Endometrial microvascular endothelial cells (primary cell): ENCODE measurements around the gene NT5C2. TPM values are rescaled to one million over a fixed set of nuclear protein-coding genes. Genes with fewer than 3 reads are reported as not detected.
"Not testable (repeated sequence)": the region's sequence is repeated elsewhere in the genome, so short reads cannot be mapped to it uniquely, and the experiment has no call there.

Experiments
- in situ Hi-C: cut with HindIII; loops from 2 replicates; pipeline ENCODE4 v1.10.0; 2017; ENCODE audit warnings: low sequenced_read_pairs, low pct_unique_long_range_greater_than_20kb; ENCODE audit errors: inconsistent ontology term
- total RNA-seq: library from RNA; depleted of rRNA; stranded (reverse); fragments of >200 nt; gene quantifications from one replicate; pipeline ENCODE4 v1.2.3, GENCODE V29; 2015; ENCODE audit errors: inconsistent ontology term

NT5C2 gene
- total RNA-seq, 1 donor from 2014 or later, result 46.4 TPM

DNA sequence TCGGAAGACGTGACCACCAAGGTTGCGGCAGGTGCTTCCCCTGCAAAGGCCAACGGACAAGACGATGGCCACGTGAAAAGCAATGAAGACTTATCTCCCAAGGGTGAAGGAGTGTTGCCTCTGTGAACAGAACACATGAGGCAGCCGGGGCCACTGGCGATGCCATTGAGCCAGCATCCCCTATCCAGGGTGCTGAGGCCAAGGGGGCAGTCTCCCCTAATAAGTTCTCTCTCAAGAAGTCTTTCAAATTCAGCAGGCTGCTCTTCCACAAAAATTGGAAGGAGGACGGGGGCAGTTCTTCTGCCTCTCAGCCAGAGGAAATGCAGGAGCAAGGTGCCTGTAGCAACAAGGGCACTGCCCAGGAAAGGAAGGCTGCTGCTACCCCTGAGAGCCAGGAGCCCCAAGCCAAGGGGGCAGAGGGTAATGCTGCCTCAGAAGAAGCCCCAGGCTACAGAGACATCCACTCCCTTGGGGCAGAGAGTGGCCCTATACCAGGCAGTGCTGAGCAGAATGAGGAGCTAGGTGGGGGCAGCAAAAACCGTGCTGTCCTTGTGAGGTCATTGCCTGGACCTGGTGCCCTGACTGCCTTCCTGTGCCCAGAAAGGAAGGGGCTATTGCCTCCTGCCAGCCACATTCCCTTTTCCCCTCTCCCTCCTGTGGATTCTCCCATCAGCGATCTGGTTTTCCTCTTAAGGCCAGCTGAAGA is 17.3 kb downstream of the NT5C2 start:
- in situ Hi-C loops, result no loop called here

GRCh38 chr10:103174324-103174723 is 18.7 kb downstream of the NT5C2 start:
- in situ Hi-C loops, result not testable (repeated sequence)

GRCh38 chr10:103171278-103171677 is 21.8 kb downstream of the NT5C2 start:
- in situ Hi-C loops, result no loop called here

DNA sequence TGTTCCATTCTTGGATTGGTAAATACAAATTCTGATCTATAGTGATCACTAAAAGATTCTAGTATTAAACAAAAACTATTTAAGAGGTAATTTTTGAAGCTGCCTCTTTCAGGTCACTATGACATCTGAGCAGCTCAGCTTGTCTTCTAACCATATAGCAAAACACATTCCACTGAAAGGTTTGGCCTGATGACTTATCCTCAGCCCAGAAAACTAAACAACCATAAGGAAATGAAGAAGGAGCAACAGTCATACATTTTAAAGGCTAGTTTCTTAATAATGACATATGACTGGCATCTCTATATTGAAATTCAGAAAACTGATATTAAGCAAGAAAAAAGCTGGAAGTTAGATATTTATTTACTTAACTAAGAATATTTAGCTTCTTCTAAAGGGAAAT is 24.6 kb downstream of the NT5C2 start:
- in situ Hi-C loops, result no loop called here

GRCh38 chr10:103167554-103167953 is 25.5 kb downstream of the NT5C2 start:
- in situ Hi-C loops, result not testable (repeated sequence)

DNA sequence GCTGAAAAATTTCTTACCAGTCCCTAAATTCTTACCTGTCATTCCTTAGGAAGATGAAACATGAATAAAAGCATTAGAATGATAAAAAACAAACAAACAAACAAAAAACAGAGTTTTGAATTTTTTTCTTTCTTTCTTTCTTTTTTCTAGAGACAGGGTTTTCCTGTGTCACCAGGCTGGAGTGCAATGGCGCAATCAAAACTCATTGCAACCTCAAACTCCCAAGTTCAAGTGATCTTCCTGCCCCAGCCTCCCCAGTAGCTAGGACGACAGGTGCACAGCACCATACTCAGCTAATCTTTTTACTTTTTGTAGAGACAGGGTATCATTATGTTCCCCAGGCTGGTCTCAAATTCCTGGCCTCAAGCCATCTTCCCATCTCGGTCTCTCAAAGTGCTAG is 26.5 kb downstream of the NT5C2 start:
- in situ Hi-C loops, result no loop called here

DNA sequence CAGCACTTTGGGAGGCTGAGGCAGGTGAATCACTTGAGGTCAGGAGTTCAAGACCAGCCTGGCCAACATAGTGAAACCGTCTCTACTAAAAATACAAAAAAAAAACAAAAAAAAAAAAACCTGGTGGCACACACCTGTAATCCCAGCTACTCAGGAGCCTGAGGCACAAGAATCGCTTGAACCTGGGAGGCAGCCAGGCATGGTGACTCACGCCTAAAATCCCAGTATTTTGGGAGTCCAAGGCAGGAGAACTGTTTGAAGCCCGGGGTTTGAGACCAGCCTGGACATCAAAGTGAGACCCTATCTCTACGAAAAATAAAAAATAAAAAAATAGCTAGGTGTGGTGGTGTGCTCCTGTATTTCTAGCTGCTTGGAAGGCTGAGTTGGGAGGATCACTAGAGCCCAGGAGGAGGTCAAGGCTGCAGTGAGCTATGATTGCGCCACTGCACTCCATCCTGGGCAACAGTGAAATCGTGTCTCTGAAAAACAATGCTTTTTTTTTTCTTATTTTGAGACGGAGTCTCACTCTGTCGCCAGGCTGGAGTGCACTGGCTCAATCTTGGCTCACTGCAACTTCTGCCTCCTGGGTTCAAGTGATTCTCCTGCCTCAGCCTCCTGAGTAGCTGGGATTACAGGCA is 29.2 kb downstream of the NT5C2 start:
- in situ Hi-C loops, result not testable (repeated sequence)

- in situ Hi-C loops, result no loop called here
Observed at GRCh38 chr10:103157246-103157645, 35.8 kb downstream of the NT5C2 start.

- in situ Hi-C loops, result no loop called here
Observed at GRCh38 chr10:103155471-103156085, 37.5 kb downstream of the NT5C2 start.

- in situ Hi-C loops, result no loop called here
Observed at GRCh38 chr10:103154521-103155299, 38.4 kb downstream of the NT5C2 start.

DNA sequence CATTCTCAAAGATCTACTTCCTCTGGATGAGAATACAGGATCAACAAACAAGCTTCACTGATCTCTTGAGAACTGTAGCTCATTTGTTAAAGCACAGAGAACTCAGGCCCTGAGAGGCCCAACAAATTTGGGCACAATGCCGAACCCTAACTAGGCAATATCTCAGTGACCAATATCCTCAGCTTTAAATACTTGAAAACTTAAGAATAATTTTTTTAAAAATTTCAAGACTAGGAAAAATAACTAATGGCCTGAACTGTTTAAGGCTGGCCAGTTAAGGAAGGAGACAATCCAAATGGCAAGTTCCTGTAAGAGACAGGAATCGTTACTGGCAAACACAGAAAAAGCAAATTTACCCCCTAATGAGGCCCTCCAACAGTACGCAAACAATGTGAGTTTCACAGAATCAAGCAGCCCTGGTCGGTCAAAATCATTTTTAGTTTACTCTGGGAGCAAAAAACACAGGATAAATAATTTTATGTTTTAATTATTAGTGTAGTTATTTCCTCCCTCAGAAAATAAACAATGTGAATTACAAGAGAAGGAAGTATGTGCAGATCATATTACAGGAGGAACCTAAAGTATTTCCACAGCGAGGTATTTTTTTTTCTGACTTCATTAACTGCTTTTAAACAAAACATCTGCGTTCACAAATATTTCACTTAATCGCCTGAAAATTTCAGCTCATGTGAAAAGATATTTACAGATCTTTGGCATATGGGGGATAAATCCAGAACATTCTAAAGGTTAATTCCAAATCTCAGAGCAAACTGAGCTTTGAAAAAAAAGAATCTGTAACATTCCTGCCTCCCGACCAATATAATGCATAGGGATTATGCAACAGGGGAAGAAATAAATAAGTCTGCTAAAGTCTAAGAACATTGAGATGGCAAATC is 39.5 kb downstream of the NT5C2 start:
- in situ Hi-C loops, result no loop called here

- in situ Hi-C loops, result no loop called here
Observed at GRCh38 chr10:103149991-103150622, 43.0 kb downstream of the NT5C2 start.

DNA sequence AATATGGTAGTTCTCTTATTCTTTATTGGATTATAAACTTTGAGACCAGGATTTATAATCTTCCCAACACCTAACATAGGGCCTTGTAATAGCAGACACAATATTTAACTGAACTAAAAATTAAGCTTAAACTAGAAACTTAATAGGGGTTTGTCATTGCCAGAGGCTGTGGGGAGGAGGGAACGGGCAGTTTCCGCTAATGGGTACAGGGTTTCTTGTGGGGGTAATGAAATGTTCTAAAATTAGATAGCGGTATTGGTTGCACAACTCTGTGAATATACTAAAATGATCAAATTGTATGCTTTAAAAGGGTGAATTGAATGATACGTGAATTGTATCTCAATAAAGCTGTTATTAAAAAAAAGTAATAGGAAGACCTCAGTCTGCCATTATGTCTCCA is 45.4 kb downstream of the NT5C2 start:
- in situ Hi-C loops, result no loop called here

DNA sequence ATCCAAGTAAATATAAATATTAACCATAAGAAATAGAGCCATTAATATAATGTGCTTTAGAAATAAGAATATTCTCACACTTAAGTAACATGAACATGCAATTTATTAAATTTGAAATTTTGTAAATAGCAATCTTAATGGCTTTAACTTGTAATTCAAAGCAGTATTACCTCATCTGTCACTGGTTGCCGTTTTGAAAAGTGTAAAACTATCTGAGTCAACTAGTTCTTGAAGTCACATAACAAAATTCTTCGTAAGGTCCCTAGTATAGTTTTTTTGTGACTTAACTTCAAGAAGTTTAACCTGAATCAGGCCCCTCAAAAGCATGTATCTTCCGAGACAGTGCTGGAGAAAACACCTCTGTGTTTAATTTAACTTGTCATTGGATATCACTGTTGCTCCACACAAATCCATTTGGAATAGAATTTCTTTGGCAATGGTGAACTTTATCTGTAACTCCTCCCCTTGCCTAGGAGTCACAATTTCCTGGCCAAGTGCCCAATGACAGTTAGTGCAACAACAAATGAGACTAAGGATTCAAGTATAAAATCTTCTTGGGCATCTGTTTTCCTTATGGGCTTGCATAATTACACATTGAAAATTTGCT is 47.1 kb downstream of the NT5C2 start:
- in situ Hi-C loops, result no loop called here

DNA sequence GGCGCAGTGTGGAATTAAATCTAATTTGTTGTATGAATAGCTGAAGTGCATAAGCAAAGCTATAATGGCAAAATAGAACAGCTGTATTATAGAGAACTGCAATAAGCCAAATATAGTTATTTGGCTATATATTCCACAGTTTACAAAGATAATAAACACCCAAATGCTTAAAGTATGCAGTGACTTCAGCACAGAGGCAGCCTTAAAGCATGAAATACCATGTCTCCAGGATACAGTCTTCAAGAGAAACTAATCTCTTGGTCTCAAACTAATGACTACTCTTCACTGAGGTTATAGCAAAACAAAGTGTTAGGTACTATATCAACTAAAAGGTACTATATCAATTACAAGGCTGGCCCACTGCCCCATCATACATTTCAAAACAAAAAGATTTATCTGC is 48.0 kb downstream of the NT5C2 start:
- in situ Hi-C loops, result no loop called here

DNA sequence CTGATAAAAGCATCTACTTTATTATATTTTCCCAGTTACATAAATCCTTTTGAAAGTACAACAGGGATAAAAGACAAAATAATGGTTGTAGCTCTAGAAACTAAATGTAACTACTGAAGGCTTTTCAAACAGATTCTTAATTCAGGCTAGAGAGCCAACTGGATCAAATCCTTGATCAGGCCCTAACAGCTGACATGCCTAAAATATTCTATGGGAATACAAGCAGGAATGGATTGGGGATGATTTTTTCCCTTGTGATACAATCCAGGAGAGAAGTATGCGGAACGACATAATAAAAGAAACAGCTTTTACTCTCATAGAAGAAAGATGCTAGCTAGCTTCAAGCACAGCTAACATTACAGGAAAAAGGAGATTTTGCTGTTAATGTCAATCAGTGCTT is 49.0 kb downstream of the NT5C2 start:
- in situ Hi-C loops, result loop anchor here (5.0 kb wide), 1 partner anchor 48 kb away; the partner anchor contains the start of gene NT5C2

GRCh38 chr10:103143641-103144040 is 49.4 kb downstream of the NT5C2 start:
- in situ Hi-C loops, result loop anchor here (5.0 kb wide), 1 partner anchor 49 kb away; the partner anchor contains the start of gene NT5C2

GRCh38 chr10:103141950-103142349 is 51.1 kb downstream of the NT5C2 start:
- in situ Hi-C loops, result loop anchor here (5.0 kb wide), 1 partner anchor 50 kb away; the partner anchor contains the start of gene NT5C2
